ENCODE results near the gene FAM83D.

GRCh38 chr20:38968090-38968489 lies 41.9 kb downstream of the FAM83D start:
- TF ChIP-seq CTCF (IDR thresholded peaks at IDR 0.05): no peak
- TF ChIP-seq POLR2A (IDR thresholded peaks at IDR 0.05): no peak

Data from heart left ventricle (tissue), 13 donors.